Activated B cell treated with CpG ODN at 0.5 μM for 24 hours (primary cell): Measurements from ENCODE around the gene SPRYD3. TPM values are rescaled to one million over a fixed set of nuclear protein-coding genes. Genes with fewer than 3 reads are reported as not detected.

ENCODE experiments used
- ATAC-seq: fragments of 200-7000 bp; cut with Tn5 transposase; one replicate; pipeline ENCODE4 v1.10.0; 2021; ENCODE audit warnings: low read depth, mild to moderate bottlenecking, moderate library complexity
- CTCF ChIA-PET: fragments of 350-600 bp; sonication (Branson Sonifier 250); formaldehyde crosslinking; loops from one replicate; lab custom pipeline; 2021; ENCODE audit warnings: antibody characterized with exemption; lab: Charles Lee
- POLR2A ChIA-PET: fragments of 350-600 bp; sonication (Branson Sonifier 250); formaldehyde crosslinking; loops from one replicate; lab custom pipeline; 2021; ENCODE audit warnings: antibody characterized with exemption; lab: Charles Lee
- DNase-seq: peaks from one replicate; pipeline ENCODE4 v3.0.0; 2022
- H3K27ac Mint-ChIP-seq: one replicate; pipeline ENCODE4 v1.8.0; 2020; ENCODE audit warnings: mixed read lengths
- H3K27me3 Mint-ChIP-seq: one replicate; pipeline ENCODE4 v1.8.0; 2021; ENCODE audit warnings: mixed read lengths
- H3K36me3 Mint-ChIP-seq: one replicate; pipeline ENCODE4 v1.8.0; 2021; ENCODE audit warnings: low read depth, mixed read lengths
- H3K4me1 Mint-ChIP-seq: one replicate; pipeline ENCODE4 v1.8.0; 2021; ENCODE audit warnings: mixed read lengths
- H3K4me3 Mint-ChIP-seq: one replicate; pipeline ENCODE4 v1.8.0; 2020; ENCODE audit warnings: mild to moderate bottlenecking, mixed read lengths
- H3K9me3 Mint-ChIP-seq: one replicate; pipeline ENCODE4 v1.8.0; 2020; ENCODE audit warnings: mixed read lengths
- CTCF ChIP-seq: fragments of 200-600 bp; IDR thresholded peaks from one replicate; pipeline ENCODE4 v1.8.0; 2022; ENCODE audit warnings: antibody characterized with exemption, mild to moderate bottlenecking
- intact Hi-C: fragments of 100-400 bp; cut with micrococcal nuclease; formaldehyde crosslinking; loops from one replicate; pipeline ENCODE4 v1.15.1; 2024
- total RNA-seq: library from RNA; stranded (reverse); gene quantifications from 2 replicates; pipeline ENCODE4 v1.2.3, GENCODE V29; 2022

SPRYD3 gene
- total RNA-seq, 1 donor from 2014 or later, result 33.9 TPM

- Mint-ChIP-seq H3K27me3 (no peaks in the 10 kb centered on the region), H3K4me3 (no peak overlapping the region), H3K4me1 (peaks cover 13% of the 10 kb centered on the region), H3K27ac (no peak overlapping the region), H3K36me3 (no peaks in the 10 kb centered on the region), H3K9me3 (no peaks in the 10 kb centered on the region)
- intact Hi-C loops, result no loop called here
- ChIA-PET POLR2A (no interaction called here), CTCF (no interaction called here)
- no peak for TF ChIP-seq CTCF
- no peak for ATAC-seq
- no peak for DNase-seq
These were observed 26.7 kb upstream of the SPRYD3 start for GRCh38 chr12:53105712-53106439.

GRCh38 chr12:53105256-53105655 lies 26.1 kb upstream of the SPRYD3 start:
- POLR2A ChIA-PET, result interaction anchor here (0.7 kb wide), 1 partner anchor 201 kb away, joined by 5 read pairs; no protein-coding TSS in a partner anchor
- no peak for TF ChIP-seq CTCF
- Mint-ChIP-seq H3K9me3 (no peaks in the 10 kb centered on the region), H3K27me3 (no peaks in the 10 kb centered on the region), H3K36me3 (no peaks in the 10 kb centered on the region), H3K4me3 (no peak overlapping the region), H3K4me1 (peaks cover 13% of the 10 kb centered on the region), H3K27ac (no peak overlapping the region)
- DNase-seq (no peak), ATAC-seq (no peak)
- intact Hi-C loops, result no loop called here
- CTCF ChIA-PET, result no interaction called here

- Mint-ChIP-seq H3K4me1 (peaks cover 18% of the 10 kb centered on the region), H3K27me3 (no peaks in the 10 kb centered on the region), H3K4me3 (no peak overlapping the region), H3K27ac (no peak overlapping the region), H3K36me3 (no peaks in the 10 kb centered on the region), H3K9me3 (no peaks in the 10 kb centered on the region)
- TF ChIP-seq CTCF, result no peak
- ATAC-seq, result no peak
- POLR2A ChIA-PET, result interaction anchor here (2.3 kb wide), 1 partner anchor 25 kb away, joined by 8 read pairs; the partner anchor contains the start of gene SPRYD3
- DNase-seq, result no peak
- intact Hi-C loops, result no loop called here
- CTCF ChIA-PET, result interaction anchor here (1.9 to 2.3 kb wide), 2 partner anchors 10 to 37 kb away, joined by 4 to 28 read pairs; no protein-coding TSS in a partner anchor
These were observed 24.7 kb upstream of the SPRYD3 start for GRCh38 chr12:53103860-53104305.

GRCh38 chr12:53102883-53103807 lies 24.0 kb upstream of the SPRYD3 start, which contains the start of gene SOAT2:
SOAT2 (plus strand) TSS chr12:53103486; CDS start chr12:53103578, 92 bp downstream.
- H3K27me3 Mint-ChIP-seq, result no peaks in the 10 kb centered on the region
- H3K9me3 Mint-ChIP-seq, result no peaks in the 10 kb centered on the region
- CTCF ChIA-PET, result interaction anchor here (0.8 to 2.3 kb wide), 5 partner anchors 9 to 94 kb away, joined by 3 to 28 read pairs (median 4); no protein-coding TSS in a partner anchor
- no peaks in the 10 kb centered on the region for H3K36me3 Mint-ChIP-seq
- TF ChIP-seq CTCF, result no peak
- H3K4me3 Mint-ChIP-seq, result no peak within 1 kb of the TSS
- peak; percentile 42 for ATAC-seq
- H3K4me1 Mint-ChIP-seq, result peaks cover 25% of the 10 kb centered on the region
- H3K27ac Mint-ChIP-seq, result peak within 1 kb of the TSS; percentile 30
- DNase-seq, result no peak
- POLR2A ChIA-PET, result interaction anchor here (0.9 to 2.3 kb wide), 2 partner anchors 24 to 40 kb away, joined by 3 to 8 read pairs; partner anchors contain the start of gene SPRYD3
- intact Hi-C loops, result no loop called here
